MCF 10A (cell line): ENCODE results near the gene C2CD2. TPM values are rescaled to one million over a fixed set of nuclear protein-coding genes. Genes with fewer than 3 reads are reported as not detected.

Experiments
- BruUV-seq: library from RNA; stranded (reverse); fragments of 400-500 nt; replicated peaks from 2 replicates; lab custom pipeline; 2021; lab: Mats Ljungman, UMichigan
- CTCF ChIA-PET: fragments of 300-600 bp; sonication (Branson Sonifier 250); formaldehyde crosslinking; extraction: SDS; loops from one replicate; lab custom pipeline; 2021; ENCODE audit warnings: antibody characterized with exemption, inconsistent platforms; lab: Yijun Ruan, JAX
- POLR2A ChIA-PET: fragments of 300-600, 350-650 bp; sonication (Branson Sonifier 250); formaldehyde crosslinking; extraction: SDS; loops from one replicate; lab custom pipeline; 2020; ENCODE audit warnings: antibody characterized with exemption, inconsistent platforms; lab: Yijun Ruan, JAX
- DNase-seq: peaks from one replicate; pipeline ENCODE4 v3.0.0-alpha.2; 2018; ENCODE audit not compliant: unreplicated experiment
- H3K27ac Mint-ChIP-seq: one replicate; pipeline ENCODE4 v1.8.0; 2022; ENCODE audit warnings: mild to moderate bottlenecking, low read depth, mixed read lengths; ENCODE audit not compliant: unreplicated experiment
- H3K27me3 Mint-ChIP-seq: one replicate; pipeline ENCODE4 v1.8.0; 2022; ENCODE audit warnings: mixed read lengths; ENCODE audit not compliant: insufficient read depth, unreplicated experiment
- H3K36me3 Mint-ChIP-seq: one replicate; pipeline ENCODE4 v1.8.0; 2022; ENCODE audit warnings: mild to moderate bottlenecking, moderate library complexity, mixed read lengths; ENCODE audit not compliant: insufficient read depth, unreplicated experiment
- H3K4me1 Mint-ChIP-seq: one replicate; pipeline ENCODE4 v1.8.0; 2022; ENCODE audit warnings: mixed read lengths; ENCODE audit not compliant: insufficient read depth, unreplicated experiment
- H3K4me3 Mint-ChIP-seq: one replicate; pipeline ENCODE4 v1.8.0; 2022; ENCODE audit warnings: mild to moderate bottlenecking, moderate library complexity, mixed read lengths; ENCODE audit not compliant: unreplicated experiment
- H3K9me3 Mint-ChIP-seq: one replicate; pipeline ENCODE4 v1.8.0; 2022; ENCODE audit warnings: mixed read lengths; ENCODE audit not compliant: unreplicated experiment
- intact Hi-C: fragments of 100-400 bp; cut with micrococcal nuclease; formaldehyde crosslinking; loops from 2 replicates; pipeline ENCODE4 v1.14.1; 2022
- total RNA-seq: library from RNA; stranded (reverse); gene quantifications from 2 replicates; pipeline ENCODE4 v1.2.3, GENCODE V29; 2022
- TF ChIP-seq, protein P1 (sequence below): fragments of 200-600 bp; IDR thresholded peaks from one replicate; pipeline ENCODE4 v1.8.0; 2022; ENCODE audit warnings: antibody characterized with exemption, mild to moderate bottlenecking; ENCODE audit not compliant: unreplicated experiment

The C2CD2 gene
- total RNA-seq, 1 experiment from 2014 or later, result 25.1 TPM

GRCh38 chr21:41854426-41854995, 99.3 kb downstream of the C2CD2 start:
- Mint-ChIP-seq H3K4me1 (no peaks in the 10 kb centered on the region), H3K4me3 (no peak overlapping the region), H3K27me3 (no peaks in the 10 kb centered on the region), H3K36me3 (peaks cover 34% of the 10 kb centered on the region), H3K27ac (no peak overlapping the region), H3K9me3 (no peaks in the 10 kb centered on the region)
- BruUV-seq, result no TSS peak
- DNase-seq, result no peak
- TF ChIP-seq, protein P1, sequence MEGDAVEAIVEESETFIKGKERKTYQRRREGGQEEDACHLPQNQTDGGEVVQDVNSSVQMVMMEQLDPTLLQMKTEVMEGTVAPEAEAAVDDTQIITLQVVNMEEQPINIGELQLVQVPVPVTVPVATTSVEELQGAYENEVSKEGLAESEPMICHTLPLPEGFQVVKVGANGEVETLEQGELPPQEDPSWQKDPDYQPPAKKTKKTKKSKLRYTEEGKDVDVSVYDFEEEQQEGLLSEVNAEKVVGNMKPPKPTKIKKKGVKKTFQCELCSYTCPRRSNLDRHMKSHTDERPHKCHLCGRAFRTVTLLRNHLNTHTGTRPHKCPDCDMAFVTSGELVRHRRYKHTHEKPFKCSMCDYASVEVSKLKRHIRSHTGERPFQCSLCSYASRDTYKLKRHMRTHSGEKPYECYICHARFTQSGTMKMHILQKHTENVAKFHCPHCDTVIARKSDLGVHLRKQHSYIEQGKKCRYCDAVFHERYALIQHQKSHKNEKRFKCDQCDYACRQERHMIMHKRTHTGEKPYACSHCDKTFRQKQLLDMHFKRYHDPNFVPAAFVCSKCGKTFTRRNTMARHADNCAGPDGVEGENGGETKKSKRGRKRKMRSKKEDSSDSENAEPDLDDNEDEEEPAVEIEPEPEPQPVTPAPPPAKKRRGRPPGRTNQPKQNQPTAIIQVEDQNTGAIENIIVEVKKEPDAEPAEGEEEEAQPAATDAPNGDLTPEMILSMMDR, result no peak
- ChIA-PET POLR2A (no interaction called here), CTCF (interaction anchor here (0.5 kb wide), 1 partner anchor 989 kb away, joined by 3 read pairs; no protein-coding TSS in a partner anchor)
- intact Hi-C loops, result no loop called here

- no peak for DNase-seq
- ChIA-PET POLR2A (no interaction called here), CTCF (no interaction called here)
- intact Hi-C loops, result no loop called here
- H3K9me3 Mint-ChIP-seq, result no peaks in the 10 kb centered on the region
- H3K4me1 Mint-ChIP-seq, result no peaks in the 10 kb centered on the region
- H3K27me3 Mint-ChIP-seq, result no peaks in the 10 kb centered on the region
- H3K27ac Mint-ChIP-seq, result no peak overlapping the region
- no TSS peak for BruUV-seq
- peaks cover 20% of the 10 kb centered on the region for H3K36me3 Mint-ChIP-seq
- TF ChIP-seq, protein P1, result no peak
- no peak overlapping the region for H3K4me3 Mint-ChIP-seq
These were observed 100.9 kb downstream of the C2CD2 start for GRCh38 chr21:41852929-41853320.

DNA sequence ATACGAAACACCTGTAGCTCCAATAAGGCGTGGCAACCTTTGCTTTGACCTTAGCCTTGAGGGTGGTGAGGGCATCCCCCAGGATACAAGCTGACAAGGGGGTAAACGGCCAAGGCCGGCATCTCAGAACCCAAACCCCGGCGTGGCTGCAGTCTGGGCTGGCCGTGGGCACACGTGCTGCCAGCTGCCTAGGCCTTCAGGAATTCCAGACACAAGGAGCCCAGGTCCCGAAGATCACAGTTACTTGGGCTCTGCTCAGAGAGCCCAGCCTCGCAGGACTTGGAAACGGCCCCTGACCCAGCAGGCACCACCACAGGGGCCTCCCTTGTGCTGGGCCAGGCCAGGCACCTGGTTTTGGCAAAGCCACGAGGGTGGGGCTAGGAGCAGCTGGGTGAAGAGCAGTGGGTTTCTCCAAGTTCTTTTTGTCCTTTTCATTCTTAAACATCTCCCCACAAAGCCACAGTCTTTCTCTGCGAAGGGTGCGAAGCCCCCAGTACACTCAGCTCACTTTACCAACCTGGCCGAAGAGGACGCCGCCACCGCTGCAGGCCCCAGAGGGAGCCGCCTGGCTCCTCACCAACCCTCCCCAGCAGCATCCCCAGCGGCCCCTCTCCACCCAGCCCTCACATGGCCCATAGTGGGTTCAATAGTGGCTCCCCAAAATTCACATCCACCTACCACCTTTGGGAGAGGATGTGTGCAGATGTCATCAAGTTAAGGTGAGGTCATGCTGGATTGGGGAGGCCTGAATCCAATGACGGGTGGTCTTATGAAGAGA, 101.5 kb downstream of the C2CD2 start:
- TF ChIP-seq, protein P1, result no peak
- Mint-ChIP-seq H3K27me3 (no peaks in the 10 kb centered on the region), H3K36me3 (peaks cover 14% of the 10 kb centered on the region), H3K27ac (no peak overlapping the region), H3K4me3 (no peak overlapping the region), H3K9me3 (no peaks in the 10 kb centered on the region), H3K4me1 (no peaks in the 10 kb centered on the region)
- ChIA-PET POLR2A (no interaction called here), CTCF (interaction anchor here (0.6 kb wide), 1 partner anchor 35 kb away, joined by 3 read pairs; no protein-coding TSS in a partner anchor)
- no peak for DNase-seq
- intact Hi-C loops, result no loop called here
- no TSS peak for BruUV-seq

DNA sequence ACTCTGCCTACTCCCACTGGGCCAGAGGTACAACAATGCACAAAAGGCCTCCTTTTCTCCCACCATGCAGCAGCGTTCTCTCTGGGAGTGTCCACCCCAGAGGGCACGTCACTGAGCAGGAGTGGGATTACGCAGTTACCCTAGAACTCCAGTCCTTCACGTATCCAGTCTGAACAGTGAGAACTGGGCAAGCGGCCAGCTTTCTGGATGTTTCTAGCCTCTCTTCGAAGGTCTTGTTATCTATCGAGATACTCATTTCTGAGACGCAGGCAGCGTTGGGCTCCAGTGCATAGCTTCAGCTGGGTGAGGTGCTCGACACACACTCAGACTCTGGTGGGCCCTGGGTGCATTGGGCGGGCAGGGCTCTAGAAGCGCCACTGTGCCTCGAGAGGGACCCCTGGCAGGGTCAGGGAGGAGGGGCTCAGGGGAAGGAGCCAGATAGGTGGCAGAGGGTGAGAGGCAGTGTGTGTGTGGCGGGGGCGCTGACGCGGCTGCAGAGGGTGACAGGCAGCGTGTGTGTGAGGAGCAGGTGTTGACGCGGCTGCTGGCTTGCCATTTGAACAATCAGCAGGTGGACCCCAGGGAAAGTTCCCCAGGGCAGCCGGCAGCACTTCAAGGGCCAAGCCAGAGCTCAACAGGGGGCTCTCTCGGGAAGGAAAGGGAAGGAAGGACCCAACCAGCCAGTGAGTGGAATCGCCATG, 102.6 kb downstream of the C2CD2 start:
- Mint-ChIP-seq H3K27me3 (no peaks in the 10 kb centered on the region), H3K4me1 (no peaks in the 10 kb centered on the region), H3K4me3 (no peak overlapping the region), H3K36me3 (peaks cover 14% of the 10 kb centered on the region), H3K27ac (no peak overlapping the region), H3K9me3 (no peaks in the 10 kb centered on the region)
- BruUV-seq, result no TSS peak
- DNase-seq, result no peak
- ChIA-PET POLR2A (no interaction called here), CTCF (no interaction called here)
- TF ChIP-seq, protein P1, result no peak
- intact Hi-C loops, result no loop called here
